PFSK-1 (cell line): ENCODE results near the gene DEF6.
A peak's percentile ranks its signal among the peaks of the same experiment; 100 is the strongest.

Source experiments
- FOXP2 ChIP-seq: optimal IDR thresholded peaks from 2 replicates; pipeline ENCODE3; 2011; ENCODE audit warnings: borderline replicate concordance, control low read depth, inconsistent platforms; ENCODE audit not compliant: insufficient read depth; ENCODE audit errors: extremely low read length, extremely low read depth
- POLR2AphosphoS5 ChIP-seq: IDR thresholded peaks from 2 replicates; pipeline ENCODE4 v1.6.1; 2012; ENCODE audit warnings: low read depth, mild to moderate bottlenecking, control low read depth, low read length, moderate library complexity
- SIN3A ChIP-seq: IDR thresholded peaks from 2 replicates; pipeline ENCODE4 v1.6.1; 2012; ENCODE audit warnings: mild to moderate bottlenecking, low read length, moderate library complexity, borderline replicate concordance; ENCODE audit not compliant: insufficient read depth
- TAF1 ChIP-seq: IDR thresholded peaks from 2 replicates; pipeline ENCODE4 v1.6.1; 2012; ENCODE audit warnings: low read length, control low read depth, borderline replicate concordance; ENCODE audit not compliant: insufficient read depth
- TF ChIP-seq, protein P1 (sequence below), 2 experiments: IDR thresholded peaks; 2 replicates each; pipeline versions ENCODE4 v1.6.1 to v1.8.0; 2011 to 2012; ENCODE audit warnings: low read depth in 2 of 2, low read length in 2 of 2, control low read depth in 1 of 2, inconsistent platforms in 1 of 2, mild to moderate bottlenecking in 1 of 2, moderate library complexity in 1 of 2; ENCODE audit not compliant: insufficient read depth in 1 of 2

Gene DEF6

DNA sequence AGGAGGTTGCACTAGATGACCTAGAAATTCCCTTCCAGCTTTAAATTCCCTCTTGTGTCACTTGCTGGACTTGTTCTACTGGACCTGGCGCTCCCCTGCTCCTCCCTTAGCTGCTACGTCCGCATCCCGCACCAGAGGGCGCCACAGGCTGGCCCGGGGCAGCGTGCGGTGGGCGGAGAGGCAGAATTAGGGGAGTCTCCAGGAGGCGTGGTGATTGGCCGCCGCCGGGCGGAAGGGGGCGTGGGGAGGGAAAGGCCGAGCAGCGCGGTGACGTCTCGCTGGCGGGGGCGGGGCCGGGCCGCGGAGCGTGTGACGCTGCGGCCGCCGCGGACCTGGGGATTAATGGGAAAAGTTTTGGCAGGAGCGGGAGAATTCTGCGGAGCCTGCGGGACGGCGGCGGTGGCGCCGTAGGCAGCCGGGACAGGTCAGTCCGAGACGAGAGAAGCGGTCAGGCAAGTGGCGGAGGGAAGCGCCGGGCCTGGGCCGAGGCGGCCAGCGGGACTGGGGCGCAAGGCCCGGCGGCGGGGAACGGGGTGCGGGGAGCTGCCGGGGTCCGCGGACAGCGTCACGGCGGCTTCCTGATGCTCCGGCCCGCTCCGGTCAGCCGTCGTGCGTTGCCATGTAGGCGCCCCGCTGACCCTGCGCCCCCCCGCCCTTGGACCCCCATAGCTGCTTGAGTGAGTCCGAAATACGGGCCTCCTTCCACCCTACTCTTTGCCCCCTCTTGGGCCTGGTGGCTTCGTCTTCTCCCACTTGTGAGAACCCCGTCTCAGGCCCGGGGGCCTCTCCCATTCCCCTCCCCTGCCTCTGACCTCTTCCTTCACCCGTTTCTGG lies 44.9 kb downstream of the DEF6 start, which contains the start of gene PPARD:
Gene PPARD, plus strand, starts transcription at position 301 of the 834 bp plus-strand sequence. CDS start 68,530 bp downstream, outside the sequence.
- TF ChIP-seq POLR2AphosphoS5 = peak; percentile 76
- TF ChIP-seq, protein P1, sequence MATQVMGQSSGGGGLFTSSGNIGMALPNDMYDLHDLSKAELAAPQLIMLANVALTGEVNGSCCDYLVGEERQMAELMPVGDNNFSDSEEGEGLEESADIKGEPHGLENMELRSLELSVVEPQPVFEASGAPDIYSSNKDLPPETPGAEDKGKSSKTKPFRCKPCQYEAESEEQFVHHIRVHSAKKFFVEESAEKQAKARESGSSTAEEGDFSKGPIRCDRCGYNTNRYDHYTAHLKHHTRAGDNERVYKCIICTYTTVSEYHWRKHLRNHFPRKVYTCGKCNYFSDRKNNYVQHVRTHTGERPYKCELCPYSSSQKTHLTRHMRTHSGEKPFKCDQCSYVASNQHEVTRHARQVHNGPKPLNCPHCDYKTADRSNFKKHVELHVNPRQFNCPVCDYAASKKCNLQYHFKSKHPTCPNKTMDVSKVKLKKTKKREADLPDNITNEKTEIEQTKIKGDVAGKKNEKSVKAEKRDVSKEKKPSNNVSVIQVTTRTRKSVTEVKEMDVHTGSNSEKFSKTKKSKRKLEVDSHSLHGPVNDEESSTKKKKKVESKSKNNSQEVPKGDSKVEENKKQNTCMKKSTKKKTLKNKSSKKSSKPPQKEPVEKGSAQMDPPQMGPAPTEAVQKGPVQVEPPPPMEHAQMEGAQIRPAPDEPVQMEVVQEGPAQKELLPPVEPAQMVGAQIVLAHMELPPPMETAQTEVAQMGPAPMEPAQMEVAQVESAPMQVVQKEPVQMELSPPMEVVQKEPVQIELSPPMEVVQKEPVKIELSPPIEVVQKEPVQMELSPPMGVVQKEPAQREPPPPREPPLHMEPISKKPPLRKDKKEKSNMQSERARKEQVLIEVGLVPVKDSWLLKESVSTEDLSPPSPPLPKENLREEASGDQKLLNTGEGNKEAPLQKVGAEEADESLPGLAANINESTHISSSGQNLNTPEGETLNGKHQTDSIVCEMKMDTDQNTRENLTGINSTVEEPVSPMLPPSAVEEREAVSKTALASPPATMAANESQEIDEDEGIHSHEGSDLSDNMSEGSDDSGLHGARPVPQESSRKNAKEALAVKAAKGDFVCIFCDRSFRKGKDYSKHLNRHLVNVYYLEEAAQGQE (IDR thresholded peaks at IDR 0.05; ENCODE audit: insufficient read depth in 1 of 2, low read depth in 2 of 2, low read length in 2 of 2) = no peak
- TF ChIP-seq FOXP2 = peak; percentile 93
- peak; percentile 33; the same call in 1 of the 2 replicates for TF ChIP-seq SIN3A
- TF ChIP-seq TAF1 = no peak

GRCh38 chr6:35343092-35343834 lies 45.6 kb downstream of the DEF6 start:
- TF ChIP-seq FOXP2 (no peak), POLR2AphosphoS5 (0 out of 2 replicates have a peak, but pooled peaks have one; percentile 32), SIN3A (no peak), TAF1 (0 out of 2 replicates have a peak, but pooled peaks have one; percentile 29)
- TF ChIP-seq, protein P1 (IDR thresholded peaks at IDR 0.05; ENCODE audit: insufficient read depth in 1 of 2, low read depth in 2 of 2, low read length in 2 of 2) = 0 out of 4 replicates have a peak, but pooled peaks of 1 of the 2 experiments have one; percentile 29

GRCh38 chr6:35343835-35344550 lies 46.4 kb downstream of the DEF6 start:
- TF ChIP-seq SIN3A (no peak), POLR2AphosphoS5 (no peak), FOXP2 (no peak)

GRCh38 chr6:35351422-35351821 lies 53.8 kb downstream of the DEF6 start:
- TF ChIP-seq, protein P1 (IDR thresholded peaks at IDR 0.05; ENCODE audit: insufficient read depth in 1 of 2, low read depth in 2 of 2, low read length in 2 of 2) = no peak
- TF ChIP-seq FOXP2 = no peak
- TF ChIP-seq TAF1 = no peak
- TF ChIP-seq POLR2AphosphoS5 = no peak
- TF ChIP-seq SIN3A = no peak

- TF ChIP-seq POLR2AphosphoS5 = no peak
- TF ChIP-seq SIN3A = no peak
- TF ChIP-seq, protein P1 (IDR thresholded peaks at IDR 0.05; ENCODE audit: insufficient read depth in 1 of 2, low read depth in 2 of 2, low read length in 2 of 2) = no peak
- no peak for TF ChIP-seq TAF1
Measured at GRCh38 chr6:35352735-35353134, 55.1 kb downstream of the DEF6 start.
